ENCODE data around the gene FRAS1.
A peak's percentile ranks its signal among the peaks of the same experiment; 100 is the strongest.
"Not testable (repeated sequence)": the region's sequence is repeated elsewhere in the genome, so short reads cannot be mapped to it uniquely, and the experiment has no call there.

FRAS1 gene

GRCh38 chr4:78092350-78092749, 35.2 kb downstream of the FRAS1 start:
- not testable (repeated sequence) for H3K27ac ChIP-seq, H3K4me3 ChIP-seq

DNA sequence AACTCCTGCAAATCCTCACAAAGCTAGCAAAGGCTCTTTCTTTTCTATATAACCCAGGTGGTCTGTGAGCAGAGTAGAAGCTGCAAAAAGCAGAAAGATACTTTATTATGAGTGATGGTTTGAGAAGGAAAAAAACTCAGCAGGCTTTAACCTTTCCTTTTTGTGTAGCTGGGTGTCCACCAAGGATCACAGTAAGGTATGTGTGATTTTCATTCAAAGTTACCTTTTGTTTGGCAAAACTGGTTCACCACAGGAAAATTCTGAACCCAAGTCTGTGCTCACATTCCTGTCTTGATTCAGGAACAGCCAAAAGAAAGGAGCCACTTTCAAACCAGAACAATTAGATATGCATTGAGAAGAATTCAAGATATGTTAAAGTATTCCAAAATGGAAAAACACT, 35.7 kb downstream of the FRAS1 start:
- H3K27ac ChIP-seq: no peak overlapping the region
- H3K4me3 ChIP-seq: no peak overlapping the region

- H3K4me3 ChIP-seq: no peak overlapping the region
- H3K27ac ChIP-seq: no peak overlapping the region
Measured at GRCh38 chr4:78095081-78095480, 38.0 kb downstream of the FRAS1 start.

DNA sequence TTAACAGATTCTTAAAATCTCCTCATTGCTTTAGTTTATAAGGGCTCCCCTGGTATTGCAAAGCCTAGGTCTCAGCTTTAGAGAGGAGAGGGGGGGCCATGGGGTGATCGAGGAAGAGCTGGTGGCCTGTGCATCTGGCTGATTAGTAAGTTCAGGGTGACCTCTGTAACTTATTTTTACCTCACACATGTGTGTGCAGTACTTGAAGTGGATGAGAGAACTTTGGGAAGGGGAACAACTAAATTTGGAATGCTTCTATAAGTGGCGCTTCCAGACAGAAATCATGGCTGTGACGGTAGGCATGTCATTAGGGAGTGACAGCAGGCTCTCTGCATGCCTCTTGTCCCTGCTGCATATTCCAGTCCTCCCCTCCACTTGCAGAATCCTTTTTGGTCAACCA, 41.9 kb downstream of the FRAS1 start:
- no peak overlapping the region for H3K27ac ChIP-seq
- H3K4me3 ChIP-seq: no peak overlapping the region

DNA sequence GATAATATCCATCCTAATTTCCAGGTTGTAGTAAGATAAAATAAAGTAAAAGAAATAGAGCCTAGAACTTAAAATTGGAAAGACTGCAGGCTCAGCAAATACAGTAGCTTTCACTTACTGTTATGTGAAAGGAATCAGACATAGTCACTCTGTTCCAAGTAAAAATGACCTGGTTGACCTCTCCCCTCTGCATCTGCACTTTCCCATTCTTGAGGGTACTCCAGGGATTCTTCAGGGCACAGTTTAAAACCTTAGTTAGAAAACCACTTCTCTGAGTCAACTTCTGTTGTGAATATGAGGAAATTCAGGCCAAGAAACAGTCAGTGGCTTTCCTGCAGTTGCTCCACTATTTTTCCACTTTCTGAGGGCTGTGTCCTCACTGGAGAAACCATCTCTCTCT, 42.9 kb downstream of the FRAS1 start:
- no peak overlapping the region for H3K4me3 ChIP-seq
- H3K27ac ChIP-seq: no peak overlapping the region

DNA sequence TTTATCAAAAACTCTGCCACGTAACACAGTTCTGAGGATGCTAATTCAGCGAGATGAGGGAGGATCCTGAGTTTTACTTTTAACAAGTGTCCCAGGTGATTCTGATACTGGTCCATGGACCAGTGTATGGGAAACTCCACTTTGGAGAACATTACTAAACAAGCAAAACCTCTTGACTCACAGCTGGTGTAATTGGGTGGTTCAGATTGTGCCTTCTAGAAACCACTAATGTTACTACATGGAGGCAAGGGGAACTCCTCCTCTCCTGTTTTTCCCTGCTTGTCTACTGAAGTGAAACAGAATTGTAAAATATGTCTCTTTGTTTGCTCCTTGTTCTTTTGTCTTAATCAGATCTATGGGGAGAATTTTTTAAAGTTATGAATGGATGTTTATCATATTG, 62.6 kb downstream of the FRAS1 start:
- H3K27ac ChIP-seq: no peak overlapping the region
- no peak overlapping the region for H3K4me3 ChIP-seq

GRCh38 chr4:78120144-78120880, 63.2 kb downstream of the FRAS1 start:
- H3K27ac ChIP-seq: no peak overlapping the region
- no peak overlapping the region for H3K4me3 ChIP-seq

GRCh38 chr4:78121338-78121904, 64.3 kb downstream of the FRAS1 start:
- Histone ChIP-seq H3K27ac (no peak overlapping the region), H3K4me3 (no peak overlapping the region)

DNA sequence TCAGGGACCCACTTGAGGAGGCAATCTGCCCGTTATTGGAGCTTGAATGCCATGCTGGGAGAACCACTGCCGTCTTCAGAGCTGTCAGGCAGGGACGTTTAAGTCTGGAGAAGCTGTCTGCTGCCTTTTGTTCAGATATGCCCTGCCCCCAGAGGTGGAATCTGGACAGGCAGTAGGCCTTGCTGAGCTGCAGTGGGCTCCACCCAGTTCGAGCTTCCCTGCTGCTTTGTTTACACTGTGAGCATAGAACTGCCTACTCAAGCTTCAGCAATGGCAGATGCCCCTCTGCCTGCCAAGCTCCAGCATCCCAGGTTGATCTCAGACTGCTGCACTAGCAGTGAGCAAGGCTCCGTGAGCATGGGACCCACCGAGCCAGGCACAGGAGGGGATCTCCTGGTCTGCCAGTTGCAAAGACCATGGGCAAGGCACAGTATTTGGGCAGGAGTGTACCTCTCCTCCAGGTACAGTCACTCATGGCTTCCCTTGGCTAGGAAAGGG, 68.8 kb downstream of the FRAS1 start:
- not testable (repeated sequence) for H3K4me3 ChIP-seq
- peak overlapping the region in 1 of 21 experiments; percentile 30 for H3K27ac ChIP-seq

DNA sequence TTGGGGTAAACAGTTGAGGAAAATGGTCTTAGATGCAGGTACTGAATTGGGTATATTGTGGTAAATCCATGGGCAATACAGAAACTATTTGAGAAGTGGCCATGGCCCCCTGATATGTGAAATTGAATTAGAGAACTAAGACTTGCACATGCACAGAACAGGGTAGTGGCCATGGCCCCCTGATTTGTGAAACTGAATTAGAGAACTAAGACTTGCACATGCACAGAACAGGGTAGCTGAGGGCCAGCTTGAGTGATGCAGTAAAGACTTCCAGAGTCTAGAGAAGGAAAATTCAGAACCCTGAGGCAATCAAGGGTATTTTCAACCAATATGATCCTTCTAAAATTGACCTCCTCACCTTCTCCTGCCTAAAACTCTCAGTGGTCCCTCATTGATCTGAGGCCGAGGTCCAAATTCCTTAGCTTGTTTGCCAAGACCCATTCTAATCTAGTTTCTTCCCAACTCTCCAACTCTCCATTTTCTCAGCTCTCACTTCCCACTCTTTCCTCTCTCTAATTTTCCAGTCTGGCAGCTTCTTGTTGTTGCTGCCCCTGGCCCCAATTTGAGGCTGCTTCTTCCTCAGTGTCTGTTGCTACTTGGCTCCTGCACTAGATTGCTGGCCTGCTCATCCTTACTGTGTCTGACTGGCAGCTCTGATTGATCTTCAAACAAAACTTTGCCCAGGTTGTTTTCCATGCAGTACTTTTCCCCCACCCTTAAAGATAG, 72.4 kb downstream of the FRAS1 start:
- H3K27ac ChIP-seq: no peak overlapping the region

GRCh38 chr4:78131403-78131802, 74.3 kb downstream of the FRAS1 start:
- H3K4me3 ChIP-seq: no peak overlapping the region

More for the DNA sequence above, 72.4 kb downstream of the FRAS1 start:
- no peak overlapping the region for H3K4me3 ChIP-seq

DNA sequence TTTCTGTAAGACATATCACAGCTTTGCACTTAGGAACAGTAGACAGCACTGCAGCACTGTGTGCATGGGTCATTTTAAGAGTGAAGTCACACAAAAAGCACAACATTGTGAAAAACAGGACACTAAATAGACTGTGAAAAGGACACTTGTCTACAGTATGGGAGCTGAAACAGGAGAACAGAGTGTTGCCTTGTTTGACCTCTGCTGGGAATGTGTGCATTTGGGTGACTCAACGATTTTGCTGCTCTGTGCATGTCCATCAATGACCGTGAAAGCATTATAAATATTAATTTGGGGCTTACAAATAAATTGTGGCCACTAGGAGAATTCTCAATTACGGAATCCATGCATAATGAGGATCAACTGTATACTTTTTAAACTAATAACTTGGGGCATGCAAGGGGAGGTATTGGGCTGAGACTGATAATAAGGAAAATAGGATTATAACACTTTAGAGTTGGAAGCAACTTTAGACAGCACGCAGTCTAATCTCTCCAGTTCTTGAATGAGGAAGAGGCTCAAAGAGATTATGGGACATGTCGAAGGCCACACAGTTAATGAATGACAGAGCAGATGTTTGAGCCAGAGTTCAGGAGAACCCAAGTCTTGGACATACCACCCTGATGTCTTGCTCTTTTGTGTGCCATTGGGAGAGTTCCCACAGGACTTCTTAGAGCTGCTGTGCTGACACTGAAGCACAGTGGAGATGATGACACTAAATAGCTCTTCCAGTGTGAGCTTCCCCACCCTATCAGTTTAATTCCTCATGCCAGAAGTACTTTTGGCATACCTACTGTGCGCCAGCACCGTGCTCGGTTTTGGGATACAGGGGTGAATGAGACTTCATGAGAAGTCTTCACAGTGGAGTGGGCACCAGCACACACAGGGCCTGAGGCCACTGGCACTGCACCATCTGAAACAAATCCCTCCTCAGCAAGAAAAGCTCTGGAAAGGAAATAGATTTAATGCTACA, 79.3 kb downstream of the FRAS1 start:
- Histone ChIP-seq H3K4me3 (no peak overlapping the region), H3K27ac (no peak overlapping the region)

More at GRCh38 chr4:78131403-78131802, 74.3 kb downstream of the FRAS1 start:
- H3K27ac ChIP-seq: no peak overlapping the region

- Histone ChIP-seq H3K4me3 (no peak overlapping the region), H3K27ac (no peak overlapping the region)
Measured at GRCh38 chr4:78137532-78137931, 80.4 kb downstream of the FRAS1 start.

DNA sequence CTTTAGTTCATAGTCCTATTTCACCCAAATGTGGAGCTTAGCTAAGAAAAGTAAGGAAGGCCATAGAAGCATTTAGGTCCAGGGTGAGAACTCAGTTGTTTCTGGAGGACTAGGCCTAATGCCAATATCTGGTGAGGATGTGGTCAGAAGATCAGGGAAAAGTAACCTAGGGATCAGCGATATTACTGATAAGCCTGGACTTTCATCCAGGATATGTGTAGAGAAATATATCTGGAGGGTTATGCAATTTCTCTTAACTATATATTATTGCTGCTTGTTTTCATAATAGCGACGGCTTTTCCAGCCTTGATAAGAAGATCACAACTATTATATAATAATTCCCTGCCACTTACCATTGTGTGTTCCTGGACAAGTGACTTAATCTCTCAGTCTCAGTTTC, 81.1 kb downstream of the FRAS1 start:
- H3K4me3 ChIP-seq: no peak overlapping the region
- no peak overlapping the region for H3K27ac ChIP-seq

DNA sequence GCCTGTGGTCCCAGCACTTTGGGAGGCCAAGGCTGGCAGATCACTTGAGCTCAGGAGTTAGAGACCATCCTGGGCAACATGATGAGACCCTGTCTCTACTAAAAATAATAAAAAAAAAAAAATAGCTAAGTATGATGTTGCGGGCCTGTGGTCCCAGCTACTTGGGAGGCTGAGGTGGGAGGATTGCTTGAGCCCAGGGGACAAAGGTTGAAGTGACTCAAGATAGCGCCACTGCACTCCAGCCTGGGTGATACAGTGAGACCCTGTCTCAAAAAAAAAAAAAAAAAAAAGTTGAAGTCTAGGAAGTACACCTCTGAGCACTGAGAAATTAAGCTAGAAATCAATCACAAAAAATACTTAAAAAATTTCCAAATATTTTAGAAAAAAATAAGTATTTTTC, 86.5 kb downstream of the FRAS1 start:
- Histone ChIP-seq H3K27ac (no peak overlapping the region), H3K4me3 (no peak overlapping the region)

GRCh38 chr4:78145008-78145407, 87.9 kb downstream of the FRAS1 start:
- Histone ChIP-seq H3K27ac (no peak overlapping the region), H3K4me3 (no peak overlapping the region)

- no peak overlapping the region for H3K27ac ChIP-seq
- no peak overlapping the region for H3K4me3 ChIP-seq
Measured at GRCh38 chr4:78145622-78146021, 88.5 kb downstream of the FRAS1 start.

GRCh38 chr4:78149751-78150542, 92.8 kb downstream of the FRAS1 start:
- no peak overlapping the region for H3K27ac ChIP-seq
- H3K4me3 ChIP-seq: no peak overlapping the region

DNA sequence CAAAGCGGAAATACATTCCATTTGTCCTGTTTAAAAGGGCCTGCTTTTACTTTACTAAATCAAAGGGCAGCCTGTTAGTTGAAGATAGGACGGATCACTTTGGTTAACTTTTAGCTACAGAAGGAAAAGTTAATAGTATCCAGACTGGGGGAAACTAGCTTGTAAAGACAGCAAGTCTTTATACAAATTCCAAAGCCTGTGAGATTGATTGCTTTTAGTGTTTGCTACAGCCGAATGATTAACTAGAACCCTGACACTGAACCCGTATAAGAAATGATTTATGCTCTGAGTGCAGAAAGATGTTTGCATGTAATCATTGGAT, 93.4 kb downstream of the FRAS1 start:
- no peak overlapping the region for H3K4me3 ChIP-seq
- no peak overlapping the region for H3K27ac ChIP-seq
